Renal cortex interstitium (tissue), 11 donors: Measurements from ENCODE around the gene FRRS1. TPM values are rescaled to one million over a fixed set of nuclear protein-coding genes. Genes with fewer than 3 reads are reported as not detected.
"Not testable (repeated sequence)": the region's sequence is repeated elsewhere in the genome, so short reads cannot be mapped to it uniquely, and the experiment has no call there.

Experiments used
- DNase-seq, 11 donors: peaks; one replicate each; pipeline ENCODE4 v3.0.0-alpha.2; 2013; ENCODE audit warnings: low read depth in 9 of 11, low spot score in 4 of 11; ENCODE audit errors: extremely low read depth in 1 of 11
- polyA plus RNA-seq, 3 donors: library from polyadenylated mRNA; unstranded; fragments of 120-200 nt; gene quantifications; one replicate each; pipeline ENCODE4 v1.2.1, GENCODE V29; 2013; ENCODE audit not compliant: insufficient read length in 3 of 3

The FRRS1 gene
- polyA plus RNA-seq, 3 donors = 8.3 to 10.8 (median 8.5) TPM

GRCh38 chr1:99772809-99773208, 6.4 kb upstream of the FRRS1 start:
- no peak for DNase-seq

GRCh38 chr1:99771513-99771918, 5.1 kb upstream of the FRRS1 start:
- no peak for DNase-seq

- DNase-seq = no peak
Observed at GRCh38 chr1:99768524-99769245, 2.2 kb upstream of the FRRS1 start.

- DNase-seq = no peak
Observed at GRCh38 chr1:99768104-99768503, 1.7 kb upstream of the FRRS1 start.

GRCh38 chr1:99764909-99765308, 1.5 kb downstream of the FRRS1 start:
- DNase-seq = no peak

GRCh38 chr1:99764439-99764838, 2.0 kb downstream of the FRRS1 start:
- DNase-seq = no peak

- no peak for DNase-seq
Observed at GRCh38 chr1:99763956-99764355, 2.5 kb downstream of the FRRS1 start.

- no peak for DNase-seq
Observed at GRCh38 chr1:99761774-99762173, 4.7 kb downstream of the FRRS1 start.

- no peak for DNase-seq
Observed at GRCh38 chr1:99759518-99760160, 6.8 kb downstream of the FRRS1 start.

GRCh38 chr1:99758686-99759517, 7.5 kb downstream of the FRRS1 start:
- DNase-seq = not testable (repeated sequence)

- DNase-seq = no peak
Observed at GRCh38 chr1:99758073-99758511, 8.3 kb downstream of the FRRS1 start.

GRCh38 chr1:99756598-99756997, 9.8 kb downstream of the FRRS1 start:
- DNase-seq = no peak

- DNase-seq = no peak
Observed at GRCh38 chr1:99755664-99756063, 10.8 kb downstream of the FRRS1 start.

- no peak for DNase-seq
Observed at GRCh38 chr1:99754697-99755096, 11.7 kb downstream of the FRRS1 start.

GRCh38 chr1:99754055-99754626, 12.3 kb downstream of the FRRS1 start:
- no peak for DNase-seq

GRCh38 chr1:99751877-99752504, 14.4 kb downstream of the FRRS1 start:
- DNase-seq = no peak

- DNase-seq = no peak
Observed at GRCh38 chr1:99749504-99750347, 16.7 kb downstream of the FRRS1 start.

GRCh38 chr1:99748419-99748818, 18.0 kb downstream of the FRRS1 start:
- no peak for DNase-seq
